Heart right ventricle (tissue), 16 donors: ENCODE data around the gene MMP10. TPM values are rescaled to one million over a fixed set of nuclear protein-coding genes. Genes with fewer than 3 reads are reported as not detected.

Experiments used
- ATAC-seq, 8 donors: fragments of 200-7000 bp; cut with Tn5 transposase; one replicate each; pipeline ENCODE4 v1.9.1; 2020; ENCODE audit warnings: mild to moderate bottlenecking in 8 of 8, moderate library complexity in 8 of 8, moderate number of reproducible peaks in 1 of 8
- DNase-seq, 2 donors: peaks; one replicate each; pipeline ENCODE4 v3.0.0-alpha.2; 2020
- H3K27ac ChIP-seq, 10 donors: fragments of 200-600 bp; sonication (generic) in 2 of 10; one replicate each; pipeline versions ENCODE4 v1.5.0 to v1.8.0; 2020 to 2022; ENCODE audit warnings: mild to moderate bottlenecking in 3 of 10
- H3K27me3 ChIP-seq, 7 donors: fragments of 200-600 bp; one replicate each; pipeline ENCODE4 v1.8.0; 2021 to 2022; ENCODE audit warnings: mild to moderate bottlenecking in 2 of 7
- H3K36me3 ChIP-seq, 9 donors: fragments of 200-600 bp; sonication (generic) in 1 of 9; one replicate each; pipeline versions ENCODE4 v1.5.0 to v1.8.0; 2020 to 2022; ENCODE audit warnings: mild to moderate bottlenecking in 2 of 9
- H3K4me1 ChIP-seq, 9 donors: fragments of 200-600 bp; sonication (generic) in 1 of 9; one replicate each; pipeline versions ENCODE4 v1.5.0 to v1.8.0; 2020 to 2022; ENCODE audit warnings: mild to moderate bottlenecking in 4 of 9
- H3K4me3 ChIP-seq, 10 donors: fragments of 200-600 bp; sonication (generic) in 2 of 10; one replicate each; pipeline versions ENCODE4 v1.5.0 to v1.8.0; 2020 to 2022; ENCODE audit warnings: mild to moderate bottlenecking in 7 of 10, moderate library complexity in 2 of 10
- H3K9me3 ChIP-seq, 11 donors: fragments of 200-600 bp in 10 of 11; sonication (generic) in 2 of 11; one replicate each; pipeline versions ENCODE4 v1.5.0 to v1.8.0; 2013 to 2022; ENCODE audit warnings: mild to moderate bottlenecking in 2 of 11, control low read depth in 1 of 11, moderate library complexity in 1 of 11
- CTCF ChIP-seq, 9 donors: fragments of 200-600 bp; sonication (generic) in 2 of 9; IDR thresholded peaks; one replicate each; pipeline versions ENCODE4 v1.5.0 to v1.8.0; 2021 to 2022; ENCODE audit warnings: antibody characterized with exemption in 9 of 9, mild to moderate bottlenecking in 5 of 9, moderate library complexity in 1 of 9
- WGBS, 2 donors: extraction: QIAGEN DNeasy Blood & Tissue Kit; methylation state at CpG; one replicate each; pipeline ENCODE4 v1.1.7; 2013; ENCODE audit warnings: inconsistent platforms in 1 of 2; 5-methylcytosine and 5-hydroxymethylcytosine counted together
- intact Hi-C, 10 donors: fragments of 100-400 bp; cut with DNase I; formaldehyde crosslinking; loops; one replicate each; pipeline versions ENCODE4 v1.11.1 to v1.14.2; 2022
- long read RNA-seq, 3 donors: library from polyadenylated mRNA; unstranded; transcript quantifications; one replicate each; pipeline ENCODE4 v2.0.0, GENCODE V29; 2020 to 2021
- polyA plus RNA-seq, 2 donors: library from polyadenylated mRNA; stranded (reverse); fragments of 200-250 nt; gene quantifications; one replicate each; pipeline ENCODE4 v1.2.3, GENCODE V29; 2013
- total RNA-seq, 10 donors: library from RNA; stranded (reverse); fragmentation: NEBNext Ultra II Directional in 3 of 10; extraction: Animal tissue kit (Norgen Biotek cat#: 25700) in 3 of 10; gene quantifications; one replicate each; pipeline versions ENCODE4 v1.2.1 to v1.2.4, GENCODE V29; 2021 to 2023
- donor health status: Arrhythmogenic right ventricular cardiomyopathy.
- donor health status: ischemic (EF 13 %, LVEDD 7.1; RV severe dilation, severe dysfunction).
- donor health status: healthy with polysubstance abuse.
- donor health status: DM: no; HTN: yes; CAD: no.
- donor health status: DM: no; HTN: no; CAD: no.
- donor health status: ischemic (EF 25% LVEDD 6.9; RV normal size, moderate dysfunction).
- donor health status: ischemic (EF 25% LVEDD 5.7; RV mildly dilated, moderate dysfunction).
- donor health status: healthy.
- donor health status: DM: yes; HTN: yes; CAD: no.
- donor health status: Ischemic cardiomyopathy.
- donor health status: ischemic (EF 35%, LVEDD 5.7; RV mildly dilated, moderate dysfunction).
- donor health status: nonischemic (EF 11% LVEDD 7.7; RV severe dilation, severe dysfunction).
- donor health status: DM: yes; HTN: yes; CAD: no.
- donor health status: PGD.
- donor health status: ischemic (EF 29% LVEDD 5.4; RV normal size, mild dysfunction).
- donor health status: nonischemic (EF 23%, LVEDD 6.1; RV moderate dilation, normal function).

MMP10 gene
- total RNA-seq (not detected), polyA plus RNA-seq (not detected)
- long read RNA-seq, donor 1, result 0 reads
- long read RNA-seq, donor 2, result 0 reads
- long read RNA-seq, donor 3, result 0 reads

GRCh38 chr11:102780491-102780918, at the start of gene MMP10:
TSS of gene MMP10 (minus strand) at chr11:102780628. CDS start at chr11:102780591, 37 bp downstream.
- Histone ChIP-seq H3K27me3 (peaks cover 0 to 9% (median 0%) of the 10 kb centered on the region in 7 donors), H3K9me3 (no peaks in the 10 kb centered on the region), H3K36me3 (no peaks in the 10 kb centered on the region), H3K4me3 (no peak within 1 kb of the TSS), H3K4me1 (no peaks in the 10 kb centered on the region), H3K27ac (no peak within 1 kb of the TSS)
- ATAC-seq, result no peak
- TF ChIP-seq CTCF (IDR thresholded peaks at IDR 0.05), result peak in 2 of 9 donors; percentile 6 to 32
- intact Hi-C loops, result no loop called here
- DNase-seq, result no peak
- WGBS, 2 donors, result 26 to 45% methylated on average over 2 of the region's 2 CpGs

- ATAC-seq, result no peak
- intact Hi-C loops, result no loop called here
- Histone ChIP-seq H3K9me3 (peaks cover 0 to 3% (median 0%) of the 10 kb centered on the region in 11 donors), H3K36me3 (no peaks in the 10 kb centered on the region), H3K27ac (no peak overlapping the region), H3K27me3 (peaks cover 0 to 34% (median 13%) of the 10 kb centered on the region in 7 donors), H3K4me3 (no peak overlapping the region), H3K4me1 (no peaks in the 10 kb centered on the region)
- TF ChIP-seq CTCF (IDR thresholded peaks at IDR 0.05), result no peak
- WGBS, 2 donors, result 64 to 72% methylated on average over 6 of the region's 6 CpGs
- DNase-seq, result no peak
Measured at GRCh38 chr11:102829316-102830000, 49.0 kb upstream of the MMP10 start.

GRCh38 chr11:102824556-102824955, 44.1 kb upstream of the MMP10 start:
- H3K27ac ChIP-seq, result no peak overlapping the region
- no peak for DNase-seq
- H3K4me1 ChIP-seq, result no peaks in the 10 kb centered on the region
- no peak for ATAC-seq
- peaks cover 0 to 3% (median 0%) of the 10 kb centered on the region in 11 donors for H3K9me3 ChIP-seq
- no peak overlapping the region for H3K4me3 ChIP-seq
- 93 to 99% methylated on average over 1 of the region's 1 CpG for WGBS, 2 donors
- peaks cover 0 to 7% (median 0%) of the 10 kb centered on the region in 7 donors for H3K27me3 ChIP-seq
- TF ChIP-seq CTCF (IDR thresholded peaks at IDR 0.05), result no peak
- no peaks in the 10 kb centered on the region for H3K36me3 ChIP-seq
- intact Hi-C loops, result no loop called here

GRCh38 chr11:102819491-102819890, 39.1 kb upstream of the MMP10 start:
- no peak for TF ChIP-seq CTCF (IDR thresholded peaks at IDR 0.05)
- peaks cover 0 to 25% (median 0%) of the 10 kb centered on the region in 11 donors for H3K9me3 ChIP-seq
- no peaks in the 10 kb centered on the region for H3K4me1 ChIP-seq
- WGBS, 2 donors, result 58 to 72% methylated on average over 6 of the region's 6 CpGs
- intact Hi-C loops, result no loop called here
- no peak overlapping the region for H3K27ac ChIP-seq
- no peaks in the 10 kb centered on the region for H3K27me3 ChIP-seq
- no peak for DNase-seq
- H3K36me3 ChIP-seq, result no peaks in the 10 kb centered on the region
- no peak for ATAC-seq
- H3K4me3 ChIP-seq, result no peak overlapping the region
